Measurements from ENCODE around the gene GIMAP6.

DNA sequence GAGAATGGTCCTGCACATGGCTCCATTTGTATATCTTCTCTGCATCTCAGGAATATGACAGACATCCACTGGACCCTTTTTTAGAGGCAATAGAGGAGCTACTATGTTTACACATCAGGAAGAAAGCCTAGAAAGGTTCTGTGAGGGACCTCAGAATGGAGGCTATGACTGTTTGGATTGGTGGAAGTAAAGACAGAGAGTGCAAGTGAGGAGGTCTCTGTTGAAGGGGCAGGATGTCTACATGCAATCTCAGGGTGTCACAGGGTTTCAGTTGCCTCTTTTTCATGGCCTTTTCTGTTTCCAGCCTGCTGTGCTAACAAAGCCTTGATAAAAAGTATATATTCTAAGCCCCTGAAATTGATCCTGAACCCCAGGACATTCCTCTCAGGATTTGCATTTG lies 9.7 kb upstream of the GIMAP6 start:
- TF ChIP-seq POLR2A (IDR thresholded peaks at IDR 0.05) (no peak), CTCF (IDR thresholded peaks at IDR 0.05) (no peak)
